ENCODE results near the gene CEP104.

CEP104 gene

DNA sequence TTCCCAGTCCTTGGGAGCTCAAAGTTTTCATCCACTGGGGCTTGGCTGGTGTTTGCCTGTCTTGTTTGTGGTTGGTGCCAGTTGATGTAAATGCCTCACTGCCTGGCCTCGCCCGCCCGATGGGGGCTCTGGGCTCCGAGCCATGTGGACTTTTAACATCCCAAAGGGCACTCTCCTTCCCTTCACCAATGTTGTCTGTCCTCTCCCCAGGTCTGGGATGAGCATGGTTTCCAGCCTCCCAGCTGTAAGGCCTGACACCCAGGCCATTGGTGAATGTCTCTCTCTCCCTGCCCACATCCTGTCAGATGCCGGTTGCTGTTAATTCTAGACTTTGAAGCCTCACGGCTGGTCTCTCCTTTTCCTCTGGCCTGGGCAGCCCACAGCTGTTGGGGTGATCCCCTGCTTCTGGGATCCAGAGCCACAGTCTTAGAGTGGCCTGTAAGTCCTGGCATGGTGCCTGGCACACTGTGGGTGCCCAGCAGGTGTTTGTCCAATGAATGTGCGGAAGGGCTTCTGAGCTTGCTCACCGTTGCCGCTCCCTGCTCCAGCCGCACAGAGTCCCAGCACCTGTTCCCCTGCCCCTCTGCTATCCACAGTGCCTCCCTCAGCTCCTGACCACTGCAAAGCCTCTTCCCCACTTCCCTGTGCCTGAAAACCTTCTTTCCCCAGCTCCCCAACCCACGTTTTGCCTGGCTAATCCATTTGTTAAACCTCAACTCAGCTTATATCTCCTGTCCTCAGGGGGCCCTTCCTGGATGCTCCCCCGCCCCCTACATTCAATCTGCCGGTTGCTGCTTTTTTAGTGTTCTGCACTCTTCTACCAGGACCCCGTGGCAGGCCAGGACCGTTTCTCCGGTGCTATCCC is 46.4 kb upstream of the CEP104 start:
- FAIRE-seq, result no peak
- no peak for DNase-seq (ENCODE audit: insufficient read length, low spot score)
- TF ChIP-seq, protein P1, sequence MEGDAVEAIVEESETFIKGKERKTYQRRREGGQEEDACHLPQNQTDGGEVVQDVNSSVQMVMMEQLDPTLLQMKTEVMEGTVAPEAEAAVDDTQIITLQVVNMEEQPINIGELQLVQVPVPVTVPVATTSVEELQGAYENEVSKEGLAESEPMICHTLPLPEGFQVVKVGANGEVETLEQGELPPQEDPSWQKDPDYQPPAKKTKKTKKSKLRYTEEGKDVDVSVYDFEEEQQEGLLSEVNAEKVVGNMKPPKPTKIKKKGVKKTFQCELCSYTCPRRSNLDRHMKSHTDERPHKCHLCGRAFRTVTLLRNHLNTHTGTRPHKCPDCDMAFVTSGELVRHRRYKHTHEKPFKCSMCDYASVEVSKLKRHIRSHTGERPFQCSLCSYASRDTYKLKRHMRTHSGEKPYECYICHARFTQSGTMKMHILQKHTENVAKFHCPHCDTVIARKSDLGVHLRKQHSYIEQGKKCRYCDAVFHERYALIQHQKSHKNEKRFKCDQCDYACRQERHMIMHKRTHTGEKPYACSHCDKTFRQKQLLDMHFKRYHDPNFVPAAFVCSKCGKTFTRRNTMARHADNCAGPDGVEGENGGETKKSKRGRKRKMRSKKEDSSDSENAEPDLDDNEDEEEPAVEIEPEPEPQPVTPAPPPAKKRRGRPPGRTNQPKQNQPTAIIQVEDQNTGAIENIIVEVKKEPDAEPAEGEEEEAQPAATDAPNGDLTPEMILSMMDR (IDR thresholded peaks at IDR 0.05; ENCODE audit: insufficient read depth, missing control alignments), result no peak

DNA sequence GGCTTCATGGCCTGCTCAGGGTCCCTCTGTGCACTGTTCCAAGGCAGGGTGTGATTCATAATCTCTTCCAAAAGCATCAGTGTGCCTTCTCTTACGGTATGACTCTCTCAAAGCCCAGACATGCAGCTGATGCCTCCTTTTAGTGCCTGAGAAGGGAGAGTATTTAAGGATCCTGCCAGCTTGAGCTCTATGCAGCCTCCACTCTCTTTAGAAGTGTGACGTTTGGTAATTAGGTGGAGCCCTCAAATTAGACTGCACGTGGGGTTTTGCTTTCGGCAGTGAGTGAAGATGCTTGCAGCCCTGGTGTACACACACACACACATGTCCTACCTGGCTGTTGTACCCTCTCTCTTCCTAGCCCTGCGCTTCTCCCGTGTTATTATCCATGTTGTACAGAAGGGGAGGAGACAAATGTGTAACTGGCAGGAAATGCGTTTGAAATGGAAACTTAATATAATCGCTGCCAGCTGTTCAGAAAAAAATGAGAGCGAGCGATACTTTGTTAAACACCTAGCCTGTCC is 45.6 kb upstream of the CEP104 start:
- DNase-seq (ENCODE audit: insufficient read length, low spot score), result no peak
- TF ChIP-seq, protein P1 (IDR thresholded peaks at IDR 0.05; ENCODE audit: insufficient read depth, missing control alignments), result no peak
- FAIRE-seq, result no peak

DNA sequence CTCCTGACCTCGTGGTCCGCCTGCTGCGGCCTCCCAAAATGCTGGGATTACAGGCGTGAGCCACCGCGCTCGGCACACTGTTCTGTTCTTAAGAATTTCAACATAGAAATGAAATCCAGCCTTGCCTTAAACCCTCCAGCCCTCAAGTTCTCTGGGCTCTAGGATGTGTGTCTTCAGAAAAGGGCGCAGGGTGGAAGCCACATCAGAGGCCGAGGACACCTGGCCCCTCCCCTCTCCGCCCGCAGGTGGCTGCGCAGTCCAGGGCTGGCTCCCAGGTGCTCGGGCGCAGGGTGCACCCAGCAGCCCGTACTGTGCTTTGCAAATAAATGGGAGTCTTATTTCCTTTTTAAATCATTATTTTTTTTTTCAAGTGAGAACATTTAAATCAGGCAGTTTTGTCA is 45.1 kb upstream of the CEP104 start:
- DNase-seq (ENCODE audit: insufficient read length, low spot score) (no peak), FAIRE-seq (no peak)
- TF ChIP-seq, protein P1 (IDR thresholded peaks at IDR 0.05; ENCODE audit: insufficient read depth, missing control alignments), result no peak

DNA sequence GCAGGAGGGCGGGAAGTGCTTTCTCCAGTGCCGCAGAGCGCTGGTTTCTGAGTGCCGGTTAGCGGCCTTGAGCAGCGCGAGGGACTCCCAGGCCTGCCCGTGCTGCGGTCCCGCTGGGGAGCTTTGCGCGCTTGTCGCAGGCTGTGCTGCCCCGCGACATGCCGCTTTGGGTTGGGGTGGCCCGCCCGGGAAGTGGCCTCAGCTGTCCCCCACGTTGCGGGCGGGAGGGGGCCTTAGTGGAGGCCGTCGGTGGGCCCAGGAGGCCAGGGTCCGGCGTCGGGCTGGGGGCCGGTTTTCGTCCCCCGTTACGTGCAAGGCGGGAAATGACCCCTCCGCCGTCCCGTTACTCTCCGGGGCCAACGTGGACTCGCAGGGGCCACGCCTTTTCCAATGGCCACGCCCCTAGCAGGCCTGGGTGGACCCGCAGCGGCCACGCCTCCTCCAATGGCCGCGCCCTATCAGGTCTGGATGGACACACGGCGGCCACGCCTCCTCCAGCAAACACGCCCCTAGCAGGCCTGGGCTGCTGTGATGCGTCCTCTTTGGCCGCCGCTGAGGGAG is 44.0 kb upstream of the CEP104 start:
- FAIRE-seq (no peak), DNase-seq (ENCODE audit: insufficient read length, low spot score) (peak; percentile 53)
- TF ChIP-seq, protein P1 (IDR thresholded peaks at IDR 0.05; ENCODE audit: insufficient read depth, missing control alignments), result no peak

DNA sequence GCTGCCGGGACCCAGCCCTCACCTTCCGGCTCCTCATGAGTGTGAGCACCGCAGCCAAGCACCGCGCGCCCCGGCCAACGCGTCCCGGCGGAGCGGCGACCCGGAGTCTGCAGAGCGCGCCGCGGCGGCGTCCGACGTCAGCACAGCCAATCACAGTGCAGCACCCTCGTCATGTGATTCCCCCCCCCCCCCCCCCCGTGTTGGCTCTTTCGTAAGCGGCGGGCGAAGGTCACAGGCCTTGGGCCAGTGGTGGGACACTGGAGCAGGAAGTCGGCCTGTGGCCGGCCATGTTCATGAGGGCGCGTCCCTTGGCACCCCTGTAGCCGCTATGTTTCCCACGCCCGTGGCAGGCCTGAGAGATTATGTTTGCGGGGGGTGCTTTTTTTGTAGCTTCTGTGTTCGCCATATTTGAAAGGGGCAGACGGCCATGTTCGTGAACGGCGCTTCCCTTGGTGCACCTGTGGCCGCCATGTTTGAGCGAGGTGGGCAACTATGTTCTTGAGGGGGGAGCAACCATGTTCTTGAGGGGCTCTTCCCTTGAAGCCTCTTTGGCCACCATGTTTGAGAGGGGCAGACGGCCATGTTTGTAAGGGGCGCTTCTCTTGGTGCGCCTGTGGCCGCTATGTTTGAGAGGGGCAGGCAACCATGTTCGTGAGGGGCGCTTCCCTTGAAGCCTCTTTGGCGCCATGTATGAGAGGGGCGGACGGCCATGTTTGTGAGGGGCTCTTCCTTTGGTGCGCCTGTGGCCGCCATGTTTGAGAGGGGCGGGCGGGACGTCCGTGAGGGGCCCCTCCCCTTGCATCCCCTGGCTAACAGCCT is 43.3 kb upstream of the CEP104 start, which contains the start of gene C1orf174:
Gene C1orf174, minus strand, starts transcription at position 123 of the 819 bp plus-strand sequence. Its CDS starts 86 bp downstream, at position 37.
- no peak for FAIRE-seq
- DNase-seq (ENCODE audit: insufficient read length, low spot score), result peak; percentile 32
- TF ChIP-seq, protein P1 (IDR thresholded peaks at IDR 0.05; ENCODE audit: insufficient read depth, missing control alignments), result no peak

DNA sequence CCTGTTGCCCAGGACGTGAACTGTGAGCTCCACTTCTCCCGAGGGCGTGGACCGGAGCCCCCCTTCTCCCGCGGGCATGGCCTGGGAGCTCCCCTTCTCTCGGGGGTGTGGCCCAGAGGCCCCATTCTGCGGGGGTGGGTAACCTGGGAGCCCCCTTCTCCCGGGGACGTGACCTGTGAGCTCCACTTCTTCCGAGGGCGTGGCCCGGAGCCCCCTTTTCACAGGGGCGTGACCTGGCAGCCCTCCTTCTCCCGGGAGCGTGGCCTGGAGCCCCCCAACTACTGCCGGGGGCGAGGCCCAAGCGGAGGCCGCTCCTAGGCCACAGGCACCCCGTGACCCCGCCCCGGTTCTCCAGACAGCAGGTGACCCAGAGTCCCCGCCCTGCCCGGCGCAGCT is 42.7 kb upstream of the CEP104 start:
- TF ChIP-seq, protein P1 (IDR thresholded peaks at IDR 0.05; ENCODE audit: insufficient read depth, missing control alignments), result no peak
- no peak for FAIRE-seq
- DNase-seq (ENCODE audit: insufficient read length, low spot score), result no peak

All from D721Med (cell line).